ENCODE results near the gene TMEM169. TPM values are rescaled to one million over a fixed set of nuclear protein-coding genes. Genes with fewer than 3 reads are reported as not detected.

TMEM169 gene
- total and polyA plus RNA-seq, 10 of the 15 experiments (the other 5 are each of a cell fraction or from before 2014, with no cell fraction given): 0.23 to 3.2 (median 2.3) TPM

DNA sequence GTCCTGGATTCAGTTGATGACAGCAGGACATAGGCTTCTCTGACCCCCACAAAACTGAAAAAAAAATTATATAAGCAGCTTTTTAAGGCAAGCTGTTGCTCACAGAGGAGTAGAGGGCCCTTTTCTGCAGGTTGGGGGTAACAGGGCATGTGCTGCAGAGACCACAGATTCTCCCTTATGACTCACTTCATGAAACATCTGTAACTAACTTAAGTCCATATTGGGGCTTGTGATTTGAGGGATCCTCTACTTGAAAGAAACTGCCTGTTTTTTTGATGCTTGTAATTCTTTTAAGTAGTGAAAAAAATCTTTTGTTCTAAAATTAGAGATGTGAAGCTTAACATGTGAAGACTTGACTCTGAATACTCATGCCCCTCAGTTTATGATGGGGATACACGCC lies 60.8 kb downstream of the TMEM169 start (continued):
- TF ChIP-seq, protein P1, sequence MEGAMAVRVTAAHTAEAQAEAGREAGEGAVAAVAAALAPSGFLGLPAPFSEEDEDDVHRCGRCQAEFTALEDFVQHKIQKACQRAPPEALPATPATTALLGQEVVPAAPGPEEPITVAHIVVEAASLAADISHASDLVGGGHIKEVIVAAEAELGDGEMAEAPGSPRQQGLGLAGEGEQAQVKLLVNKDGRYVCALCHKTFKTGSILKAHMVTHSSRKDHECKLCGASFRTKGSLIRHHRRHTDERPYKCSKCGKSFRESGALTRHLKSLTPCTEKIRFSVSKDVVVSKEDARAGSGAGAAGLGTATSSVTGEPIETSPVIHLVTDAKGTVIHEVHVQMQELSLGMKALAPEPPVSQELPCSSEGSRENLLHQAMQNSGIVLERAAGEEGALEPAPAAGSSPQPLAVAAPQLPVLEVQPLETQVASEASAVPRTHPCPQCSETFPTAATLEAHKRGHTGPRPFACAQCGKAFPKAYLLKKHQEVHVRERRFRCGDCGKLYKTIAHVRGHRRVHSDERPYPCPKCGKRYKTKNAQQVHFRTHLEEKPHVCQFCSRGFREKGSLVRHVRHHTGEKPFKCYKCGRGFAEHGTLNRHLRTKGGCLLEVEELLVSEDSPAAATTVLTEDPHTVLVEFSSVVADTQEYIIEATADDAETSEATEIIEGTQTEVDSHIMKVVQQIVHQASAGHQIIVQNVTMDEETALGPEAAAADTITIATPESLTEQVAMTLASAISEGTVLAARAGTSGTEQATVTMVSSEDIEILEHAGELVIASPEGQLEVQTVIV (IDR thresholded peaks at IDR 0.05; ENCODE audit: borderline replicate concordance, partially characterized antibody): no peak
- TF ChIP-seq POU2F2 (IDR thresholded peaks at IDR 0.05; ENCODE audit: borderline replicate concordance, low read depth, low read length) (no peak), RAD21 (IDR thresholded peaks at IDR 0.05; ENCODE audit: insufficient read depth, low read depth, low read length) (no peak), RAD51 (IDR thresholded peaks at IDR 0.05) (peak; percentile 54; the same call in 1 of the 2 replicates), POLR2AphosphoS2 (IDR thresholded peaks at IDR 0.05; ENCODE audit: low read depth, low read length) (no peak), SPI1 (IDR thresholded peaks at IDR 0.05; ENCODE audit: borderline replicate concordance, insufficient read depth, low read depth, low read length) (no peak), FOXM1 (IDR thresholded peaks at IDR 0.05; ENCODE audit: low read depth, low read length) (peak; percentile 92), HCFC1 (IDR thresholded peaks at IDR 0.05; ENCODE audit: low read length) (no peak), KLF5 (IDR thresholded peaks at IDR 0.05; ENCODE audit: partially characterized antibody) (no peak), ESRRA (IDR thresholded peaks at IDR 0.05; ENCODE audit: low read length) (no peak), BACH1 (IDR thresholded peaks at IDR 0.05; ENCODE audit: borderline replicate concordance) (0 out of 2 replicates have a peak, but pooled peaks have one; percentile 6), WRNIP1 (IDR thresholded peaks at IDR 0.05; ENCODE audit: borderline replicate concordance, low read depth, low read length) (no peak), SMAD5 (IDR thresholded peaks at IDR 0.05; ENCODE audit: low read depth) (no peak), STAT1 (conservative IDR thresholded peaks at IDR 0.05) (no peak), IRF4 (IDR thresholded peaks at IDR 0.05; ENCODE audit: low read depth, low read length) (peak; percentile 90), TCF3 (IDR thresholded peaks at IDR 0.05; ENCODE audit: borderline replicate concordance, insufficient read depth, low read depth, low read length) (peak; percentile 82; the same call in 1 of the 2 replicates), IKZF1 (conservative IDR thresholded peaks at IDR 0.05) (no peak), JUND (IDR thresholded peaks at IDR 0.05; ENCODE audit: low read depth, low read length) (peak; percentile 87), RB1 (IDR thresholded peaks at IDR 0.05; ENCODE audit: borderline replicate concordance) (no peak), KDM1A (IDR thresholded peaks at IDR 0.05; ENCODE audit: borderline replicate concordance) (no peak)
- TF ChIP-seq, protein P2, sequence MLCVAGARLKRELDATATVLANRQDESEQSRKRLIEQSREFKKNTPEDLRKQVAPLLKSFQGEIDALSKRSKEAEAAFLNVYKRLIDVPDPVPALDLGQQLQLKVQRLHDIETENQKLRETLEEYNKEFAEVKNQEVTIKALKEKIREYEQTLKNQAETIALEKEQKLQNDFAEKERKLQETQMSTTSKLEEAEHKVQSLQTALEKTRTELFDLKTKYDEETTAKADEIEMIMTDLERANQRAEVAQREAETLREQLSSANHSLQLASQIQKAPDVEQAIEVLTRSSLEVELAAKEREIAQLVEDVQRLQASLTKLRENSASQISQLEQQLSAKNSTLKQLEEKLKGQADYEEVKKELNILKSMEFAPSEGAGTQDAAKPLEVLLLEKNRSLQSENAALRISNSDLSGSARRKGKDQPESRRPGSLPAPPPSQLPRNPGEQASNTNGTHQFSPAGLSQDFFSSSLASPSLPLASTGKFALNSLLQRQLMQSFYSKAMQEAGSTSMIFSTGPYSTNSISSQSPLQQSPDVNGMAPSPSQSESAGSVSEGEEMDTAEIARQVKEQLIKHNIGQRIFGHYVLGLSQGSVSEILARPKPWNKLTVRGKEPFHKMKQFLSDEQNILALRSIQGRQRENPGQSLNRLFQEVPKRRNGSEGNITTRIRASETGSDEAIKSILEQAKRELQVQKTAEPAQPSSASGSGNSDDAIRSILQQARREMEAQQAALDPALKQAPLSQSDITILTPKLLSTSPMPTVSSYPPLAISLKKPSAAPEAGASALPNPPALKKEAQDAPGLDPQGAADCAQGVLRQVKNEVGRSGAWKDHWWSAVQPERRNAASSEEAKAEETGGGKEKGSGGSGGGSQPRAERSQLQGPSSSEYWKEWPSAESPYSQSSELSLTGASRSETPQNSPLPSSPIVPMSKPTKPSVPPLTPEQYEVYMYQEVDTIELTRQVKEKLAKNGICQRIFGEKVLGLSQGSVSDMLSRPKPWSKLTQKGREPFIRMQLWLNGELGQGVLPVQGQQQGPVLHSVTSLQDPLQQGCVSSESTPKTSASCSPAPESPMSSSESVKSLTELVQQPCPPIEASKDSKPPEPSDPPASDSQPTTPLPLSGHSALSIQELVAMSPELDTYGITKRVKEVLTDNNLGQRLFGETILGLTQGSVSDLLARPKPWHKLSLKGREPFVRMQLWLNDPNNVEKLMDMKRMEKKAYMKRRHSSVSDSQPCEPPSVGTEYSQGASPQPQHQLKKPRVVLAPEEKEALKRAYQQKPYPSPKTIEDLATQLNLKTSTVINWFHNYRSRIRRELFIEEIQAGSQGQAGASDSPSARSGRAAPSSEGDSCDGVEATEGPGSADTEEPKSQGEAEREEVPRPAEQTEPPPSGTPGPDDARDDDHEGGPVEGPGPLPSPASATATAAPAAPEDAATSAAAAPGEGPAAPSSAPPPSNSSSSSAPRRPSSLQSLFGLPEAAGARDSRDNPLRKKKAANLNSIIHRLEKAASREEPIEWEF (IDR thresholded peaks at IDR 0.05; ENCODE audit: insufficient replicate concordance, low read depth, low read length): no peak
- TF ChIP-seq, protein P3, sequence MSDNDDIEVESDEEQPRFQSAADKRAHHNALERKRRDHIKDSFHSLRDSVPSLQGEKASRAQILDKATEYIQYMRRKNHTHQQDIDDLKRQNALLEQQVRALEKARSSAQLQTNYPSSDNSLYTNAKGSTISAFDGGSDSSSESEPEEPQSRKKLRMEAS (IDR thresholded peaks at IDR 0.05; ENCODE audit: low read depth, low read length): no peak
- TF ChIP-seq, protein P4, sequence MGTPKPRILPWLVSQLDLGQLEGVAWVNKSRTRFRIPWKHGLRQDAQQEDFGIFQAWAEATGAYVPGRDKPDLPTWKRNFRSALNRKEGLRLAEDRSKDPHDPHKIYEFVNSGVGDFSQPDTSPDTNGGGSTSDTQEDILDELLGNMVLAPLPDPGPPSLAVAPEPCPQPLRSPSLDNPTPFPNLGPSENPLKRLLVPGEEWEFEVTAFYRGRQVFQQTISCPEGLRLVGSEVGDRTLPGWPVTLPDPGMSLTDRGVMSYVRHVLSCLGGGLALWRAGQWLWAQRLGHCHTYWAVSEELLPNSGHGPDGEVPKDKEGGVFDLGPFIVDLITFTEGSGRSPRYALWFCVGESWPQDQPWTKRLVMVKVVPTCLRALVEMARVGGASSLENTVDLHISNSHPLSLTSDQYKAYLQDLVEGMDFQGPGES (IDR thresholded peaks at IDR 0.05): no peak
